HepG2 (cell line): ENCODE measurements around the gene IGIP. TPM values are rescaled to one million over a fixed set of nuclear protein-coding genes. Genes with fewer than 3 reads are reported as not detected.
A peak's percentile ranks its signal among the peaks of the same experiment; 100 is the strongest.

Experiments
- CSRNP2 ChIP-seq: sonication (generic); formaldehyde crosslinking; conservative IDR thresholded peaks from 2 replicates; pipeline ENCODE4 v1.8.0; 2022; ENCODE audit warnings: low read depth, missing genetic modification reagents
- GATAD2A ChIP-seq: IDR thresholded peaks from 2 replicates; pipeline ENCODE4 v1.6.1; 2016
- HOXD1 ChIP-seq: sonication (generic); formaldehyde crosslinking; IDR thresholded peaks from 2 replicates; pipeline ENCODE4 v1.5.0; 2020; ENCODE audit warnings: missing genetic modification reagents
- MLLT10 ChIP-seq: sonication (generic); formaldehyde crosslinking; IDR thresholded peaks from 2 replicates; pipeline ENCODE4 v1.4.0; 2020; ENCODE audit warnings: missing genetic modification reagents
- MTA3 ChIP-seq: sonication (generic); formaldehyde crosslinking; IDR thresholded peaks from 2 replicates; pipeline ENCODE4 v1.4.0; 2020; ENCODE audit warnings: missing genetic modification reagents
- NCOA5 ChIP-seq: sonication (generic); formaldehyde crosslinking; IDR thresholded peaks from 2 replicates; pipeline ENCODE4 v1.4.0; 2020; ENCODE audit warnings: missing genetic modification reagents
- RFX1 ChIP-seq: fragments of 450-650 bp; IDR thresholded peaks from 2 replicates; pipeline ENCODE4 v1.6.1; 2017
- STAT5B ChIP-seq: sonication (generic); formaldehyde crosslinking; IDR thresholded peaks from 2 replicates; pipeline ENCODE4 v1.4.0; 2020; ENCODE audit warnings: missing genetic modification reagents
- SYNCRIP ChIP-seq: fragments of 200-400 bp; formaldehyde crosslinking; IDR thresholded peaks from 2 replicates; pipeline ENCODE4 v1.6.1; 2018; ENCODE audit warnings: mild to moderate bottlenecking, low read depth, low read length; ENCODE audit not compliant: insufficient read depth
- TCF7L2 ChIP-seq: IDR thresholded peaks from 2 replicates; pipeline ENCODE4 v1.6.1; 2011; ENCODE audit warnings: mild to moderate bottlenecking, low read depth, low read length, moderate library complexity
- ZBTB40 ChIP-seq, 2 experiments: fragments of 450-650 bp in 1 of 2; sonication (generic) in 1 of 2; formaldehyde crosslinking in 1 of 2; IDR thresholded peaks; 2 replicates each; pipeline versions ENCODE4 v1.6.1 to v1.8.0; 2016 to 2022; ENCODE audit warnings: antibody characterized with exemption in 1 of 2, mild to moderate bottlenecking in 1 of 2, missing genetic modification reagents in 1 of 2
- ZBTB44 ChIP-seq: sonication (generic); formaldehyde crosslinking; IDR thresholded peaks from 2 replicates; pipeline ENCODE4 v1.4.0; 2020; ENCODE audit warnings: missing genetic modification reagents
- ZFX ChIP-seq: sonication (generic); formaldehyde crosslinking; IDR thresholded peaks from 2 replicates; pipeline ENCODE4 v1.4.0; 2020; ENCODE audit warnings: mild to moderate bottlenecking, low read depth, missing genetic modification reagents, moderate library complexity
- ZNF430 ChIP-seq: sonication (generic); formaldehyde crosslinking; IDR thresholded peaks from 2 replicates; pipeline ENCODE4 v1.9.0; 2021; ENCODE audit warnings: mild to moderate bottlenecking, missing genetic modification reagents
- ZNF44 ChIP-seq: sonication (generic); formaldehyde crosslinking; IDR thresholded peaks from 2 replicates; pipeline ENCODE4 v1.5.1; 2020; ENCODE audit warnings: mild to moderate bottlenecking, missing genetic modification reagents
- ZNF446 ChIP-seq: sonication (generic); formaldehyde crosslinking; IDR thresholded peaks from 2 replicates; pipeline ENCODE4 v1.5.0; 2020; ENCODE audit warnings: mild to moderate bottlenecking, missing genetic modification reagents
- ZNF619 ChIP-seq: sonication (generic); formaldehyde crosslinking; IDR thresholded peaks from 2 replicates; pipeline ENCODE4 v1.4.0; 2020; ENCODE audit warnings: mild to moderate bottlenecking, missing genetic modification reagents
- ZNF747 ChIP-seq: sonication (generic); formaldehyde crosslinking; IDR thresholded peaks from 2 replicates; pipeline ENCODE4 v1.8.1; 2023; ENCODE audit warnings: missing genetic modification reagents, mild to moderate bottlenecking, borderline replicate concordance
- polyA plus RNA-seq, 8 experiments: library from polyadenylated mRNA; depleted of rRNA in 3 of 8; stranded (reverse) in 7 of 8; unstranded in 1 of 8; fragments of >200 nt; fragmentation: Illumina TruSeq in 4 of 8; extraction: Trizol in 4 of 8; gene quantifications; 2 replicates each; pipeline versions ENCODE4 v1.2.1 to v1.2.3, GENCODE V29; 2011 to 2016; ENCODE audit warnings: low read depth in 4 of 8, missing spikeins in 1 of 8, mixed read lengths in 1 of 8; ENCODE audit not compliant: insufficient read depth in 1 of 8
- total RNA-seq, 5 experiments: library from RNA; depleted of rRNA; stranded (reverse); fragments of >200 nt; fragmentation: Illumina TruSeq; extraction: Trizol; gene quantifications; 2 replicates each; pipeline ENCODE4 v1.2.3, GENCODE V29; 2016; ENCODE audit warnings: low read depth in 1 of 5

Gene IGIP
- total and polyA plus RNA-seq, 2 of the 13 experiments (the other 11 are each of a cell fraction or from before 2014, with no cell fraction given): 1.7 to 2.1 TPM

- TF ChIP-seq HOXD1 (CRISPR knock-in tag): no peak
- TF ChIP-seq ZNF619 (CRISPR knock-in tag): 0 out of 2 replicates have a peak, but pooled peaks have one; percentile 32
- no peak for TF ChIP-seq NCOA5
- no peak for TF ChIP-seq STAT5B (CRISPR knock-in tag)
- TF ChIP-seq ZNF446 (CRISPR knock-in tag): no peak
- TF ChIP-seq TCF7L2: no peak
- TF ChIP-seq GATAD2A (CRISPR knock-in tag): no peak
- TF ChIP-seq CSRNP2 (CRISPR knock-in tag): no peak
- no peak for TF ChIP-seq MTA3 (CRISPR knock-in tag)
- TF ChIP-seq ZNF747 (CRISPR knock-in tag): peak; percentile 73; the same call in 1 of the 2 replicates
- no peak for TF ChIP-seq ZNF44
- peak; percentile 90 for TF ChIP-seq RFX1
- no peak for TF ChIP-seq ZBTB40 (IDR thresholded peaks at IDR 0.05)
- peak; percentile 74; the same call in 1 of the 2 replicates for TF ChIP-seq ZBTB40 (CRISPR knock-in tag; IDR thresholded peaks at IDR 0.05)
- TF ChIP-seq ZNF430 (CRISPR knock-in tag): no peak
- TF ChIP-seq SYNCRIP: no peak
- no peak for TF ChIP-seq ZBTB44
- no peak for TF ChIP-seq MLLT10 (CRISPR knock-in tag)
- peak; percentile 63; the same call in 1 of the 2 replicates for TF ChIP-seq ZFX (CRISPR knock-in tag)
Measured at GRCh38 chr5:140174465-140175366, 49.0 kb downstream of the IGIP start, which contains the start of gene CYSTM1 (continued).
